EL (cell line): ENCODE data around the gene DLGAP4.

ENCODE experiments used
- DNase-seq: peaks from one replicate; pipeline ENCODE4 v3.0.0-alpha.2; 2016

Gene DLGAP4

DNA sequence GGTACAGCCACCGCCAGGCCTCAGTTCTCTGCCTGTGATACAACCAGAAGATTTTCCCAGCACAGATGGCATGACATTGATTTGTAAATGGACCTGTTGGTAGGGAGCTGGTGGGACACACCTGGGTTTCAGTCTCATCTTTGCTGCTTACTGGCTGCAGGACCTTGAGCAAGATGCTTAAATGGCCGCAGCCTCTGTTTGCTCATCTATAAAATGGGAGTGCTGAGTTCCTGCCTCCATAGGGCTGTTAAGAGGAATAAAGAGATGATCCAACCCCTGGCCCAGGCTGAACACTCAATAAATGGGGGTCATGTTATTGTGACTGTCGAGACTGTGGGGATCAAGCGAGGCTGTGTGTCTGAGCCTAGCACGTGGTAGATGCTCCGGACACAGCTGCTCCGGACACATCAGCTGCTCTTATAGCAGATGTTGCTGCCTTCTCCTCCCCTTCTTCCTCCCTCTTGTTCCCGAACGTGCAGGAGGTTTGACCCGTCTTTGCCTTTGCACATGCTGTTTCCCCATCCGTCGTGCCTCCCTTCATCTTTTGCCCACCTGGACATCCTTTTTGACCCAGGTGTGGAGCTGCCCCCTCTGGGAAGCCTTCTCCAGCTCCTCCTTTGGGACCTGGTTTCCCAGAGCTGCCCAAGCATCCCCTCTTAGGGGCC, 29.2 kb downstream of the DLGAP4 start:
- no peak for DNase-seq

- DNase-seq, result no peak
These were observed 30.1 kb downstream of the DLGAP4 start for GRCh38 chr20:36336204-36336603.

DNA sequence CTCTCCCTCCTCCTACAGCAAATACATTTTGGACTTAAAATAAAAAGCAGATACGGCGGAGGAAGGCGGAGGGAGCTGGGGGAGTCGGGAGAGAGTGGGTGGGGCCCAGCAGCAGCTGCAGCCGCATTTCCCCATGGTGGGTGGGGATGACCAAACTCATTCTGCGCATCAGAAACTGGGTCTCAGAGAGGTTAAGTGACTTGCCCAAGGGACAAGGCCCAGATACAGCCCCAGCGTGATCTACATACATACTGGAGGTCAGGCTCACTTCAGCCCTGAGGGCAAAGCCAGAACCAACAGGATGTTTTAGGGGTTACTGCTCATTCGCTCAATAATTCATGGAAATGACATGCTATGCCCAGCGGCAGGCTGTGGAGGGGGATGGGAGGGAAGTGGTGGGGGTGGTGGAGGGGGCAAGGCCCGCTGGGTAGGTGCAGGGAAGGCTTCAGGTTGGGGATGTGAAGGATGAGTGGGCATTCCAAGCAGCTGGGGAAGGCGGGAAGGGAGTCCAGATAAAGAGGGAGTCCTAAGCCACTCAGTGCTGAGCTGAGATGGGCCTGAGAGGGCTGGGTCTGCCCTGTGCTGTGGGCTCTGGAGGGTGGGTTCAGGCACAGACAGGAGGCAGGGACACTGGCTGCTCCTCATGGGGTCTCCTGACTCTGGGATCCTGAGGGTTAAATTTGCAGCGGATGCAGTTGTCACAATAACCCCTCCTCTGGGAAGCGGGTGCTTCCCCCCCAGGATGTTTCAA, 31.0 kb downstream of the DLGAP4 start:
- DNase-seq, result peak; percentile 34

DNA sequence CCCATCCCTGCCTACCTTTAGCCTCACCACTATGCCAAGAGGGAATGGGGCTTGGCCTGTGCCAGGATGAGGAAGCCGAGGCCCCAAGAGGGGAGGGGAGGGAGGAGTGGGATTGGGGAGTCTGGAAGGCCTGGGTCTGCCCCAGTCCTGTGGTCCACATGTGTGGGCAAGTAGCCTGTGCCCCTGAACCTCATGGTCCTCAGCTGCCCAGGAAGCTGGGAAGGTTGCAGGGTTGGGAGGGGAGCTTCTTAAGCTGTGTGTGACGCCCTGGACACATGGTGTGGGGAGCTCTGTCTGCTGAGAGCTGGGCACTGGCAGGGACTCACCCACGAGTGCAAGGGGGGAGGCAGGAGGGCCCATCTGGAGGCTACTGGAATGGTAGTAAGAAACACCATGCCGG, 31.7 kb downstream of the DLGAP4 start:
- no peak for DNase-seq

DNA sequence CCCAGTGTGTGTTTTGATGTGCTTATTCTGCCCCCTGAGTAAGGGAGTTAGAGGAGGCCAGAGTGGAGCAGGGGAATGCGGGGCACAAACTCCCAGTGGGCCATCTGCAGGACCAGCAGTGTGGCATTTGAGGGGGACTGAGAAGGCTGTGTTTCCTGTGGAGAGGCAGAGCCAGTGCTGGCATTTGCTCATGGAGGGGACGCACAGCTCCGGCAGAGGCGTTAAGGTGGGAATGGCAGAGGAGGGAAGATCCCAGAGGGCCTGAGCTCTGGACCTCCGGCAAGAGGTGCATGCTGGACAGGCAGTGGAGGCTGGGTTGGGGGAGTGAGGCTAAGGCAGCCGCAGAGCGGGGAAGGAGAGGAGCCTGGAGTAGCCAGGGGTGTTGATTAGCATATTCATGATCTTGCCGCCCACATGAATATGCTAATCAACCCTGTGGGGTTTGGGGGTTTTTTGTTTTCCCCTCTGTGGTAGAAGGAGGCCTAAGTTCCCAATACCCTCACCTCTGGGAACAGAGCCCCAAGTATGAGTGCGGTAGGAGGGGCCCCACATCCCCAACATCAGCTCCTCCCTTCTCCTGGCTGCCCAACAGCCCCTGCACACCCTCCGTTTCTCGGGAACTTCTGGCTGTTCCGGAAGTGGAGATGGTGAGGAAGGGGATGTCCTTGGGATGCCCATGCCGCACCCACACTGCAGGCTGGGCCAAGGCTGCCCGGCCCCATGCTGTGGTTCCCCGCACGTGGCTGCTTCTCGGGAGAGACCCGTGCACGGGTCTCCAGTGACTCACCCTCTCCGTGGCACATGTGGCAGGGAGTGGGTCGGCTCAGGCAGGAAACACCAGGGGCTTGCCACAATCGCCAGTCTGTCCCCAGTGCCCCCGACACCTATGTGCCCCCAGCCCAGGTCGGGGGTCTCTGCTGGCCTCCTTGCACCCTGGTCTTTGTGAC, 33.8 kb downstream of the DLGAP4 start:
- no peak for DNase-seq

DNA sequence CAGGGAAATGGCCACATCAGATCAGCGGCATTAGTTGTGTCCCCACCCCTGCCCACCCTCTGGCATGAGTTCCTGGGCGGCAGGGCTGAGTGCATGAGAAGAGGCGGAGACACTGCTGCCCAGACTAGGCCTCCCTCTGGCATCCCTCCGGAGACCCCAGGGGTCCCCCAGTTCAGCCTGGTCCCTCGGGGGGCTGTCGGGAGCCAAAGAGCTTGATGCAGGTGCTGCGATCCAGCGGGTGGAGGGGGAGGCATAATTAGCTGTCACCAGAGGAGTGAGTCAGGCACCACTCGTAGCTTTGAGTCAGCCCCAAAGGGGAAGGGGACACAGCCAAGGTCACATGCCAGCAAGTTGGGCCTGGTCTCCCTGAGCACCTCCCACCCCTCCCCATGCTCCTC, 34.5 kb downstream of the DLGAP4 start:
- no peak for DNase-seq

GRCh38 chr20:36341331-36342020, 35.3 kb downstream of the DLGAP4 start:
- no peak for DNase-seq

- no peak for DNase-seq
These were observed 36.4 kb downstream of the DLGAP4 start for GRCh38 chr20:36342331-36343120.

DNA sequence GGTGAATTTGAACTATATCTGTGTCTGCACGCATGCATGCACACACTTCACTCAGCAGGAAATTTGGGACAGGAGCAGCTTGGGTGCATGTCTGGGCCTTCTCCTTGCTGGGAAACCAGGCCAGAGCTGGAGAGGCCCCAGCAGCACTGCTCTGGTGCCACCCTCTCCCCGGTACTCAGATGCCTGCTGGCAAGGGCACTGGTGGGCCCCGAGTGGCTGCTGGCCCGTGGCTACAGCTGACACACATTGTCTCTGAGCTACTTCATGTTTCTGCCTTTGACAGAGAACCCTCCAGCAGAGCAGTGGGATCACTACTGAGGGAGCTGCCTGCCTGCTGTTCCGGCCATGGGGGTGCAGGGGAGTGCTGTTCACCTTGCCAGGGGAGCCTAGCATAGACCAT, 37.5 kb downstream of the DLGAP4 start:
- no peak for DNase-seq

GRCh38 chr20:36344517-36345132, 38.5 kb downstream of the DLGAP4 start:
- peak; percentile 49 for DNase-seq

GRCh38 chr20:36346256-36346655, 40.1 kb downstream of the DLGAP4 start:
- no peak for DNase-seq

DNA sequence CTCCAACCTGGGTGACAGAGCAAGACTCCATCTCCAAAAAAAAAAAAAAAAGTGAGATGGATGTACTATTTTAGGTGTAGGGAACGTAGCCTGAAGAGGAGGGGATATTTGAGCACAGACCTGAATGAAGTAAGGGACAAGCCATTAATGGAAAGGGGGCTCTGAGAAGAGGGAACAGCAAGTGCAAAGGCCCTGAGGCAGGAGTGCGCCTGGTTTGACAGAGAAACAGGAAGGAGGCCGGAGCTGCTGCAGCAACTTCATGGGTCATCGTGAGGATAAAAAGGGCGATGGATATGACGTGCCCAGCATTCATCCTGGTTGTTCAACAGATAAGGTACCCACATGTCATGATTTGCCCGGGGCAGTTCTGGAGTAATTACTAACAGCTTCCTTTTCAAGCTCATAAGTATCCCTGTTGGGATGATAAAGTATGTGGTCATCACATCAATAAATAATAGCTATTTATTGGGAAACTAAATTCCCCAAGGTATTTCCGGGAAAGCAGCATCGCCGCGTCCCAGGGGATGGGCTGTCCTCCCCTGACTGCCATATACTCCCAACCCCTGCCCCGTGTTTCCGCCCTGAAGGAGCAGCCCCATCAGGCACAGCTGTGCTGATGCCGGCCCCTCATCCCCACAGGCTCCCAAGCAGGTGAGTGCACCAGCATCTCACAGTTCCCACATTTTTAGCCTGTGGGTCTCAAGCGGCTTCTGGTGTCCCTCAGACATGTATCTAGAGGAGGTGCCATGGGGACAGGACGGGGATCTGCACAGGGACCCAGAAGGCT, 43.4 kb downstream of the DLGAP4 start:
- peak; percentile 33 for DNase-seq

DNA sequence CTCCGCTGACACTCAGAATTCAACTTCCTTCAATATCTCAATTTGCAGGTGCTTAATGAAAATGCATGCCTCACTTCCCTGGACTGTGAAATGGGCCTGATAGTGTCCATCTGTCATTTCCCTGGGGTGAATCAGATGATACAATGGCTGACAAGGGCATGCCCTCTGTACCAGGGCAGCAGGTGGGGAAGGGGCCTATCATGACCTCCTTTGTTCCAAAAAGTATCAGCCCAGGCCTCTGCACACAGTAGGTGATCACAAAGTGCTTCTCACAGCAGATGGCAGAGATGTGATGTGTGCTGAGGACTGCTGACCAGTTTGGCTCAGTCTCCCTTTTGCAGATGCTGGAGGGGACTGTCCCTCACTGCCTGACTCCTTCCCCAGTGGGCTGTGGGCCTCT, 44.3 kb downstream of the DLGAP4 start:
- no peak for DNase-seq

DNA sequence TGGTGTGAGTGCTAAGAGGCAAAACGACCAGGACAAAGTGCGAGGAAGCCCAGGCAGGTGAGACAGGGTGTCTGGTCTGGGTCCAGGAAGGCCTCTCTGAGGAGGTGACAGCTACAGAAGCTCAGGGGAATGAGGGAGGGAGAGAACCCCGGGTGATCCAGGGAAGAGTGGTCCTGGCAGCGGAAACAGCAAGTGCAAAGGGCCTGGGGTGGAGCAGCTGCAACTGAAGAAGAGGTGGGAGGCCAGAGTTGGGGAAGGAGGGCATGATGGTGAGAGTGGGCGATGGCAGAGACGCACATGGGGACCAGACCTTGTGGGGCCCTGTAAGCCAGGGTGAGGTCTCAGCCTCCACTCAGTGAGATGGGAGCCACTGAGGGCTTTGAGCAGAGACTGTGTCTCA, 45.8 kb downstream of the DLGAP4 start:
- DNase-seq, result no peak

GRCh38 chr20:36352843-36353553, 46.9 kb downstream of the DLGAP4 start:
- no peak for DNase-seq

DNA sequence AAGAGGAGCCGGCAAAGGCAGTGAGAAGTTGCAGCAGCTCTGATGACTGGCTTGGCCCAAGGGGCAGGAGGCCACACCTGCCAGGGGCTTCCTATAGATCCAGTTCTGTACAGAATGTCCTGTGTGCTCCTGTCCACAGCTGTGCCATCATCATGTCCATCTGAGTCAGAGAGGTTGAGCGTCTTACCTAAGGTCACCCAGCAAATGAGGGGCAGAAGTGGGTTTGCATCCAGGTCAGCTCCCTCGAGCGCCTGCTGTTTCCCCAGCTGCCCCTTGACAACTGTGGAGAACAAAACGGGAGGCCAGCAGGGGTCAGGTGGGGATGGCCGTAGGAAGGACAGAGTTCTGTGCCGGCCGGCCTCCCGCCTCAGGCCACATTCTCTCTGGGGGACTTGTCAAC, 47.6 kb downstream of the DLGAP4 start:
- no peak for DNase-seq

DNA sequence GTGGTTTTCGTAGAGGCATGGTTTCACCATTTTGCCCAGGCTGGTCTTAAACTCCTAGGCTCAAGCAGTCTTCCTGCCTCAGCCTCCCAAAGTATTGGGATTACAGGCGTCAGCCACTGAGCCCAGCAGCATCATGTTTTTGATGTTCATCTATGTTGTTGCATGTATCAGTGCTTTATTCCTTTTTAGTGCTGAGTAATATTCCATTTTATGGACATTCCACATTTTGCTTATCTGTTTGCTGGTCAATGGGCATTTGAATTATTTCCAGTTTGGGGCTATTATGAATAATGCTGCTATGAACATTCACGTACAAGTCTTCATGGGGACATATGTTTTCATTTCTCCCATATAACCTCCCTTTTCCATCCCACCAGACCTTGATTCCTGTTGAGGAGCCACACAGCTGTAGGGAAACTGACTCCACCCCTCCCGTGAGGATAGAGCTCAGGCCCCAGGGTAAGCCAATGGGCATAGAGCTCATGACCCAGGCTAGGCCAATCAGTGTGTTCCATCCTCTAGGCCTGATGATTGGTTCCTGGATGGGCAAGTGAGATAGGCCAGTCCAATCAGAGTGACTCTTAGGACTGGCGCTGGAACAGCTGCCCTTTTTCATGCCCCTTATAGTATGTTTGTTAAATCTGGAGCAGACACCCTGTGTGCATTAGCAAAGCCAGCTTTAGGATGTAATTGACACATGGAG, 49.5 kb downstream of the DLGAP4 start:
- DNase-seq, result no peak

DNA sequence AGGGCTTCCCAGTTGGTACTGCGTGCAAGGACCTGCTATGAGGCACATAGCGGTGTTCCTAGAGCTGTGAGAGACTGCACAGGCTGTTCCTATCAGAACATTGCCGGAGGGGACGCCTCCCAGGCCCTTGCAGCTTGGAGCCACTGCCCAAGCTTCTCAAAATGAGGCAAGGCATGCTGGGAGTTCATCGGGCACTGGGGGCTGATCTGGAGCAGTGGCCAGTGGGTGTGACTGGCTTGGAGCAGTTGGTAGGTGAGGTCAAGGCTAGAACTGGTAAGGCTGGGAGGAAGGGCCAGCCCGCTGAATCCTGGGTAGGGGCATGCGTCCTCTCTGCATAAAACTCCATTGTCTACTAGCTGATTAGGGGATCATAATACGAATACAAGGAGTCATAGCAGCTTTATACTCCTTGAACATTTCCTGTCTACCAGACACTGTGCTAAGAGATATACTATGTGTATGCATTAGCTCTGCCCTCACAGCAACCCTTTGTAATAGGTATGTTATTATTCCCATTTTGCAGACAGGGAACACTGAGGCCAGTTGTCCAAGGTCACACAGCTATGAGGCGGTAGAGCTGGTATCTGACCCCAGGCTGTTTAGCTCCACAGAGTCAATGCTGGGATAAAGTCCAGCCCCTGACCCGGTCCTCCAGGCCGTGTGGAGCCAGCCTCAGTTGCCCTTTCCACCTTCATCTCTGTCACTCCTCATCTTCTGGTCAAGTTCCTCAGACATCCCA, 53.7 kb downstream of the DLGAP4 start:
- DNase-seq, result no peak

DNA sequence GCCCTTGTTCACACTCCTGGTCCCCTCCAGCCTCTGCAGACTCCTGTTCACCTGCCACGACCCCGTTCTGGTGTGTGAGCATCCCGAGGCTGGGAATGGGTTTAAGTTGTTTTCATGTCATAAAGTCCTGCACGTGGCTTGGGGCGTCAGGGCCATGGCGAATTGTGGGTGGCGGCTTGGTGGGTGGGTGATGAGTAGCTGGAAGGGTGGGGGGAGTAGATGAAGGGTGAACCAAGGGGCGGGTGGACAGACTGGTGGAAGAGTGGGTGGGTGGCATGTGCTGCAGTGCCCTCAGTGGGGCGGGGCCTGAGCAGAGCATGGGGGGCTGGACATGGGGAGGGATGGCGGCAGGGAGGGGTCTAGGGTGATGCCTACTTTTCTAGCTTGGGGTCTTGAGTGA, 54.3 kb downstream of the DLGAP4 start:
- DNase-seq, result no peak
